ENCODE measurements around the gene WDPCP.

DNA sequence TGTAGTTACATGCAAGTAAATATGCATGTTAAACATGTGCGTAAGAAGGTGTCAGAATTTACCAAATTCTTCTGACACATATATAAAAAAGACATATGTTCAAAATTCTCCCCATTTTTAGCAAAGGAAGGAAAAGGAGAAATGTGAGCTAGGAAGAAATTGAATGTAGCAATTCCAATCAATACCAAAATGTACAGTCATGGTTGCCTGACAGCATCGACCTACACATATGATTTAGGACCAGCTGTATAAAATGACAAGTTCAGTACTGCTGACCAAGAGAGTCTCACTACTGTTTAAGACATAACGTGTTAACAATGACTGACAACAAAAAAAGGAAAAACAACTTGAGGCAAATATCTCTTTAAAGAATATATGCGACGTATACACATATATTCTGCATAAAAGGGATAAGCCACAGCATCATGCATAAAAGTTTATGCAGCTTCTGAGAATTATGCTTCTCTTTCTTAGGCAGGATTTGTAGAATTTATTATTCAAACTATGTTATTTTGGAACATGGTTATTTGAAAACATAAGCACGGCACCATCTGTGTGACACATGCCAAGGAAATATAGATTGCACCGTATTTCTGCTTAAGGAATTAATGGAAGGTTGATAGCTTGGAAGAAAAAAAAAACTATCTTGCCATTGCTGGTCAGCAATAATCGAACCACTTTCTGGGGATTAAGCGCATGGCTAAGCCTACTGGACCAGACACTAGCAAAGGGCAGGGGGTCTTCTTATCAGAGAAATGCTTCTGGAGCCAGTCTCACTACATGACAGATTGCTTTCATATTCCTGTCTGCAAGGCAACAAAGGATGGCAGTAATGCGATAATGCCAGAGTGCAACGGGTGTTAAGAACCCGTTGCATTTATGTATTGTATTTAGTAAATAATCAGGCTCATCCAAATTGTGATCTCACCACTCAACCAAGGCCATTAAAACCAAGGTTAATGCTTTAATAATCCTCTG is 154.0 kb downstream of the WDPCP start:
- no peak for TF ChIP-seq POLR2AphosphoS5 (IDR thresholded peaks at IDR 0.05)
- TF ChIP-seq, protein P1, sequence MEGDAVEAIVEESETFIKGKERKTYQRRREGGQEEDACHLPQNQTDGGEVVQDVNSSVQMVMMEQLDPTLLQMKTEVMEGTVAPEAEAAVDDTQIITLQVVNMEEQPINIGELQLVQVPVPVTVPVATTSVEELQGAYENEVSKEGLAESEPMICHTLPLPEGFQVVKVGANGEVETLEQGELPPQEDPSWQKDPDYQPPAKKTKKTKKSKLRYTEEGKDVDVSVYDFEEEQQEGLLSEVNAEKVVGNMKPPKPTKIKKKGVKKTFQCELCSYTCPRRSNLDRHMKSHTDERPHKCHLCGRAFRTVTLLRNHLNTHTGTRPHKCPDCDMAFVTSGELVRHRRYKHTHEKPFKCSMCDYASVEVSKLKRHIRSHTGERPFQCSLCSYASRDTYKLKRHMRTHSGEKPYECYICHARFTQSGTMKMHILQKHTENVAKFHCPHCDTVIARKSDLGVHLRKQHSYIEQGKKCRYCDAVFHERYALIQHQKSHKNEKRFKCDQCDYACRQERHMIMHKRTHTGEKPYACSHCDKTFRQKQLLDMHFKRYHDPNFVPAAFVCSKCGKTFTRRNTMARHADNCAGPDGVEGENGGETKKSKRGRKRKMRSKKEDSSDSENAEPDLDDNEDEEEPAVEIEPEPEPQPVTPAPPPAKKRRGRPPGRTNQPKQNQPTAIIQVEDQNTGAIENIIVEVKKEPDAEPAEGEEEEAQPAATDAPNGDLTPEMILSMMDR (IDR thresholded peaks at IDR 0.05) = no peak
